ENCODE results near the gene RHNO1.
"Not testable (repeated sequence)": the region's sequence is repeated elsewhere in the genome, so short reads cannot be mapped to it uniquely, and the experiment has no call there.

Gene RHNO1

GRCh38 chr12:2858944-2859421 lies 18.0 kb upstream of the RHNO1 start:
- no peak for FAIRE-seq

GRCh38 chr12:2860170-2860569 lies 16.9 kb upstream of the RHNO1 start:
- no peak for FAIRE-seq

DNA sequence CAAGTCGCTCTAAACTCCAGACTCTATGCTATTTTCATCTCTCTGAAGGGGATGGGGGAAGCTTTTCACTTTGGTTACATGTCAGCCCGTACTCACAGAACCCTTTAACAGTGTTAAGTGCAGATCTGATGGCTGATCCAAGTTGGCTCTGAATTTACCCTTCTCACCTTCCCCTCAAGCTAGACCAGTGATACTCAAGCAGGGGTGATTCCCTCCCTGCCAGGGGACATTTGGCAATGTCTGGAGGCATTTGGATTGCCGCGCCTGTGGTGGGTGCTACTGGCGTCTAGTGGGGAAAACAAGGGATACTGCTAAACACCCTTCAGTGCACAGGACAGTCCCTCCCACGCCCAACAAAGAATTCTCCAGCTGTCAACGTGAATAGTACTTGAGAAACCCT lies 14.1 kb upstream of the RHNO1 start:
- no peak for FAIRE-seq

DNA sequence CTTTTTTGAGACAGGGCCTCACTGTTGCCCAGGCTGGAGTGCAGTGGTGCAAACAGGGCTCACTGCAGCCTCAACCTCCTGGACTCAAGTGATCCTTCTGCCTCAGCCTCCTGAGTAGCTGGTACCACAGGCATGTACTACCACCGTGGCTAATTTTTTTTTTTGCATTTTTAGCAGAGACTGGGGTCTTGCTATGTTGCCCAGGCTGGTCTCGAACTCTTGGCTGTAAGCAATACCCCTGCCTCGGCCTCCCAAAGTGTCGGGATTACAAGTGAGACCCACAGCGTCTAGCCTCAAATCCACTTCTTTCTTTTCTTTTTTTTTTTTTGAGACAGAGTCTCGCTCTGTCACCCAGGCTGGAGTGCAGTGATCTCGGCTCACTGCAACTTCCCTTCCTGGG lies 13.6 kb upstream of the RHNO1 start:
- FAIRE-seq: not testable (repeated sequence)

DNA sequence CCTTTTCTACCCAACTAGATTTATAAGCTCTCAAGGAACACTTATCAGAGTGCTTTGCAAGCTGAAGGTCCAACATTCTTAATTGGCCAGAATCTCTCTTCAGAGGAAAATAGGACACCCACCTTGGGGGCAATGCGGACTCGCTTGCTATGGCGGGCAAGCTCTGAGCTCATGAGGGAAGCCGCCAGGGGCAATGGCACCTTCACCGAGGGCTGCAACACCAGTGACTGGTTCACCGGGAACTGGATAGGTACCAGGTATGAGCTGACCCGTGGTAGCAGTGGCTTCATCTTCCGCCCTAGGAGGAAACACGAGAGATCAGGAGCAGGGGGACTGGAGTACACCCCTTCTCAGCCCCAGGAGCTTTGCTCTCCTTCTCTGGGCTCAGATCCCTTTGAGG lies 12.8 kb upstream of the RHNO1 start:
- FAIRE-seq: no peak

GRCh38 chr12:2868986-2869632 lies 7.9 kb upstream of the RHNO1 start:
- not testable (repeated sequence) for FAIRE-seq

- no peak for FAIRE-seq
Measured at GRCh38 chr12:2876431-2877046, 484 bp upstream of the RHNO1 start.

DNA sequence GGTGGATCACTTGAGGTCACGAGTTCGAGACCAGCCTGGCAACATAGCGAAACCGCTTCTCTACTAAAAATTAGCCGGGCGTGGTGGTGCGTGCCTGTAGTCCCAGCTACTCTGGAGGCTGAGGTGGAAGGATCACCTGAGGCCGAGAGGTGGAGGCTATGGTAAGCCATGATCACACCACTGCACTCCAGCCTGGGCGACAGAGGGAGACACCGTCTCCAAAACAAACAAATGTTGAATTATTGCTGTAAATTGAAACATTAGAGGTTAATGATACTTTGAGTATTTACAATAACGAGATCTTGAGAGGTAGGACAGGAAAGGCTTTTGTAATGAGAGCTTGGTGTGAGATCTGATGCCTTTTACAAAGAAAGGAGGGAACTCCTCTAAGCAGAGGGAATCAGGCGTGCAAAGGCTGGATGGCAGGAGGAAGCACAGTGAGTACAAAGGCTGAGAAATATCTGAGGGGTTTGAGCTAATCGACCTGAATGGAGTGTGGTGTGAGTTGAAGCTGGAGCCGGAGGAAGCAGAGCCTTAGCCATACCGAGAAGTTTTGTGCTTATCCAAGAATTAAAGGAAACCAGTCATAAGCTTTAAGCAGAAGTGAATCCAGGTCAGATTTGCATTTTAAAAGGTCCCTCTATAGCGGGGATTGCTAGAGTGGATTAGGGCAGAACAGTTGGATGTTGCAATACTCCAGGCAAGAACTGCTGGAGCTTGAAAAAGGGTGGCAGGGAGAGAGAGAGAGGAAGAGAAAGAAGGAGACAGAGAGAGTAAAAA lies 1.1 kb downstream of the RHNO1 start:
- no peak for FAIRE-seq

DNA sequence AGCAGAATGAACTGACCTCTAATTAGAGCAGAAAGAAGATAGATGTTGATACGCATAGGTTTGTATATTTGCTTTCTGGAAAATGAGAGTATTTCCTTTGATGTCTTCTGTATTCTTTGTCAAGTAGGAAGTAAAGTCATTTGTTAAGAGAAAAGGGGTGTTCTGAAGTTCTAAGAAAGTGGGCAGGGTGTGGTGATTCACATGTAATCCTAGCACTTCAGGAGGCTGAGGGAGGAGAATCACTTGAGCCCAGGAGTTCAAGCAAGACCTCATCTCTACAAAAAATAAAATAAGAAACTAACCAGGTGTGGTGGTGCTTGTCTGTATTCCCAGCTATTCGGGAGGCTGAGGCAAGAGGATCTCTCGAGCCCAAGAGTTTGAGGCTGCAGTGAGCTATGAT lies 2.8 kb downstream of the RHNO1 start:
- no peak for FAIRE-seq

DNA sequence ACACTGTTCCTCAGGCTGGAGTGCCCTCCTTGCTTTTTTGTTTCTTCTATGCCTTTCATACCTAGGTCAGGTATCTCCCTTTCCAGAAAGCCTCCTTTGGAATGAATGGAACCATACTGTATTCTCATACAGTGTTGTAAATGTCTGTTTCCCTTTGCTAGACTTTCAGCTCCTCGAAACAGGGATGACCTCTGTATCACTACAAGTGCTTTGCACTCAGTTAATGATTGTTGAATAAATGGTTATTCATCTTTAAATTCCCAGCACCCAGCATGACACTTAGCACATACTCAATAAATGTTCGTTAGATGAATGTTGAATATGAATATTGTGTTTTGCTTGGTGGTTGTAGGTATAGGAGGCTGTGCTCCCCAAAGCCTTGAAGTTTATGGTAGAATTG lies 7.8 kb downstream of the RHNO1 start:
- FAIRE-seq: no peak

DNA sequence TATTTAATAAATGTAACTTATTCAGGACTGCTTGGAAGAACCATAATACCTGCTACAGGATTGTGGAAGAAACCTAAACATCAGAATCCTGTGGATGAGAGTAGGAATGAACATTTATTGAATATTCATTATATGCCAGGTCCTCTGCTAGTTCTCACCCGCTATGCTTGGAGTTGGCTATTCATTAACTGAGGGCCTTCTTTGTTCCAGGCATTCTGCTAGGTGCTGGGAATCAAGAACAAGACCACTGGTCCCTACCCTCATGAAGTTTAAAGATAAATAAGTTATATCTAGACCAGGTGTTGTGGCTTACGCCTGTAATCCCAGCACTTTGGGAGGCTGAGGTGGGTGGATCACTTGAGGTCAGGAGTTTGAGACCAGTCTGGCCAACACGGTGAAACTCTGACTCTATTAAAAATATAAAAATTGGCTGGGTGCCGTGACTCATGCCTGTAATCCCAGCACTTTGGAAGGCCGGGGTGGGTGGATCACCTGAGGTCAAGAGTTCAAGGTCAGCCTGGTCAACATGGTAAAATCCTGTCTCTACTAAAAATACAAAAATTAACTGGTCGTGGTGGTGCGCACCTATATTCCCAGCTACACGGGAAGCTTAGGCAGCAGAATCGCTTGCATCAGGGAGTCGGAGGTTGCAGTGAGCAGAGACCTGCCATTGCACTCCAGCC lies 9.9 kb downstream of the RHNO1 start:
- FAIRE-seq: no peak

DNA sequence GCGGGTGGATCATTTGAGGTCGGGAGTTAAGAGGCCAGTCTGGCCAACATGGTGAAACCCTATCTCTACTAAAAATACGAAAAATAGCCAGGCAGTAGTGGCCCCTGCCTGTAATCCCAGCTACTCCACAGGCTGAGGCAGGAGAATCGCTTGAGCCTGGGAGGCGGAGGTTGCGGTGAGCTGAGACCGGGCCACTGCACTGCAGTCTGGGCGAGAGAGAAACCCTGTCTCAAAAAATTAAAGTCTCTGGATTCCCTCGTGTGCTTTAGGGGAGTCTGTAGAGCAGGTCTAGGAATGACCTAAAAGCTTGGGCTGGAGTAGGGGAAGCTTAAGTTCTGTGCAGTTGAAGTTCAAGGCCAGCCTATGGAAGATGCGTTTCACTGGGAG lies 13.0 kb downstream of the RHNO1 start:
- FAIRE-seq: no peak

DNA sequence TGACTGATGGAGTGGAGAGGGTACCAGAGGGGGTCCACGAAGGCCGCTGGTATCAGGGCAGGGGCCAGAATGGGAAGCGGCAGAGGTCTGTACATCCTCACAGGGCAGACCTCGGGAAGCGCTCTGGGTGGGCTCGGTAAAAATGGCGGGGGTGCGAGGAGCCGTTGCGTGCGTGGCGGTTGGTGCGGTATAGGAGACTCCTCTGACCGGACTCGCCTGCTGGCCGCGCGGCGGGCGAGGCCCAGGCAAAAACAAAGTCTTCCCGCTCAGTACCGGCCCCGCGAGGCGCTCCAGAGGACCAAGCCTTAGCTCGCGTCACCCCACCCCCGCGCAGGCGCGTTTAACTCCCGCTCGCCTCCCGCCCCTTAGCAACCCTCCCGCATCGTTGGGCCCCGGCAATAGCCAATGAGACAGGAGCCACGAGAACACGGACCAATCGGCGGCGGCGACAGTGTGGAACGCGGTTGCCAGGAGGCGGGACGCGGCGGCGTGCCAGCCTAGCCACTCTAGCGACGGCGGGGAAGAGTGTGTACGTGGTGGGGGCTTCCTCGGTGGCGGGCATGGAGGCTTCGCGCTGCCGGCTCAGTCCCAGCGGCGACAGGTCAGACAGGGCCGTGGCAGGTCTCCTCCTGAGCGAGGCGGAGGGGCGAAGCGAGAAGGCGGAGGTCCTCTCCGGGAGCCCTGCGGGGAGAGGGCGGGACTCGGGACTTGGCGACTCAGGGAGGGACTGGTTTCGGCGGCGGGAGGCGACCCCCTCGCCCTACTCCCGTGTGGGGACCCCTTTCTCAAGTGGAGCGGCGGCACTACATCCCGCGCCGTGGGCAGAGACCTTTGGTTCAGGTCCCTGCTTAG lies 13.6 kb downstream of the RHNO1 start, which contains the start of gene TULP3:
TULP3 (plus strand) TSS at position 504 of the 852 bp plus-strand sequence; CDS start at position 561, 57 bp downstream.
- peak; percentile 74 for FAIRE-seq

DNA sequence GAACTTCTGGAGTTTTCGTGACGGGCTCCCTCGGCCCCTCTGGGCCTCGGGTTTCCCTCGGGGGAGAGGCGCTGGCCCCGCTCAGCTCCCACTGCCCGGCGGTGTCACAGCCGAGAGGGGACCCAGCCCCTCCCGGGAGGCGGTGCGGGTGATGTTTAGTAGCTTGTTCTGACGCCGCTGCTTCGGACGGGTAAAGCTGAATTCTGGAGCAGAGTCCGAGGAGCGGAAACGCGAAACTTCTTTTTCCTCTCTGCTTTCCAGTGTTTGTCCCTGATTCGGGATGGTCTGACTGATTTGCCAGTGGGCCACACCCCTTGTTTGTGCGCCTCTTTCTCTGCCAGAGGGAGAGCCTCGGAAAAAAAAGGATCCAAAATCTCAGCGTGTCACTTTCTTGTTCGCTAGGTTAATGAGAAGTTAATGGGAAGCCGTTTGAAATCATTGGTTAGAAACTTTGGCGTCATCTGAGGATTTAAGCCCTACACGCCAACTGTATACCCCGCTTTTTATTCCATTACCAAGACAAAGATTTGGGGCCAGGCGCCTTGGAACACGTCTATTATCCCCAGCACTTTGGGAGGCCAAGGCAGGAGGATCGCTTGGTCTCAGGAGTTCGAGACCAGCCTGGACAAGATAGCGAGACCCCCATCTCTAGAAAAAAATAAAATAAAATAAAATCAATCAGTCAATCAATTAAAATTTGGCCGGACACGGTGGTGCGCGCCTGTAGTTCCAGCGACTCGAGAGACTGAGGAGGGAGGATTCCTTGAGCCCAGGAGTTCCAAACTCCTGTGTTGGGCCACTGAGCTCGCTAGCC lies 14.4 kb downstream of the RHNO1 start:
- no peak for FAIRE-seq

DNA sequence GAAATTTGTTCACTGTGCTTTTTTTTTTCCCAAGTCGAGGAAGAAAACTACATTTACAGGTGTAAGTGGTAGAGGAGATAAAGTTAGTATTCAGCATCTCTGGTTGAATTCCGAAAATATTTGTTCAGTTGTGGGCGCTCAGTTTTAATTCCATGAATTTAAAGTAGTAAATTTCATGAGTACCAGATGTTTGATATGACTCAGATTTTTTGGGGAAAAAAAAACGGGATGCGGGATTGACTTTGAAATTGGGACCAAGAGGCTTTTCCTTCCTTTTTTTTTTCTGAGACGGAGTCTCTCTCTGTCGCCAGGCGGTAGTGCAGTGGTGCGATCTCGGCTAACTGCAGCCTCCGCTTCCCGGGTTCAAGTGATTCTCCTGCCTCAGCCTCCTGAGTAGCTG lies 15.2 kb downstream of the RHNO1 start:
- no peak for FAIRE-seq

- no peak for FAIRE-seq
Measured at GRCh38 chr12:2893007-2893406, 16.0 kb downstream of the RHNO1 start.

DNA sequence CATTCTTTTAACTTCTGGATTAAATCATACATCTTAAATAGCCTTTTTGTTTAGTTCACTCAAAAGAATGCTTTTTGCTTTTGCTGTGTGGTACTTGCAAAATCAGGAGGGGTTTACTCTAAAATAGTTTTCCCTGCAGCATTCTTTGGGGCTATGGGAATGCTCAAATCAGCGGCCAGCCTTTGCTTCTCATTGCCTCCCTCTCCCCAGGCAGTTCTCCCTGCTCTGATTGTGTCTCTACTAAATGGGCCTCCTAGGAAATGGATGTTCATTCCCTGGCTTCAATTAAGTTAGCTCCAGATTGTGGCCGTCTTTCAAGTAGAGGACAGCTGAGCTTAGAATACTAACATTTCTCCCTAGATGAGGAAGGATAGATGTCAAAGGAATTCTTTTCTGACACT lies 18.0 kb downstream of the RHNO1 start:
- no peak for FAIRE-seq

- no peak for FAIRE-seq
Measured at GRCh38 chr12:2895511-2895910, 18.5 kb downstream of the RHNO1 start.

DNA sequence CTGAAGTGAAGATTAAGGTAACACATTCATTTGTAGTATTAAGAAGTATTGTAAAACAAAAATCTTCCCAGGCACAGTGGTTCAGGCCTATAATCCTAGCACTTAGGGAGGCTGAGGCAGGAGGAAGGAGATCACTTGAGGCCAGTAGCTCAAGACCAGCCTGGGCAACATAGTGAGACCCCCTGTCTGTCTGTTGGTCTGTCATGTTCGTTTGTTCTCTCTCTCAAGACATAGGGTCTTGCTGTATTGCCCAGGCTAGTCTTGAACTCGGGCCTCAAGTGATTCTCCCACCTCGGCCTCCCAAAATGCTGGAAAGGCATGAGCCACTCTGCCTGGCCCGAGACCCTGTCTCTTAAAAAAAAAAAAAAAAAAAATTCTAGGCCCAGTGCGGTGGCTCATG lies 20.4 kb downstream of the RHNO1 start:
- no peak for FAIRE-seq

DNA sequence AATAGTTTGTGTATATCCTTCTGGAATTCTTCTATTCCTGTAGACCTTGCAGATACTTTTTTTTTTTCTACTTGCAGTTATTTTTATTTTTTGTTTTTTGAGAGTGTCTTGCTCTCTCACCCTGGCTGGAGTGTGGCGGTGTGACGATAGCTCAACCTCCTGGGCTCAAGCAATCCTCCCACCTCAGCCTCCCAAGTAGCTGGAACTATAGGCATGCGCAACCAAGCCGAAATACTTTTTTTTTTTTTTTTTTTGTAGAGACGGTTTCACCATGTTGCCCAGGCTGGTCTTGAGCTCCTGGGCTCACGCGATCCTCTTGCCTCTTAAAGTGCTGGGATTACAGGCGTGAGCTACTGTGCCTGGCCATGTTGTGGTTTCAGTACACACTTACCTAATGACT lies 23.6 kb downstream of the RHNO1 start:
- no peak for FAIRE-seq

GRCh38 chr12:2902272-2902880 lies 25.4 kb downstream of the RHNO1 start:
- FAIRE-seq: no peak

All from TTC549 (cell line).